Measurements from ENCODE around the gene AK4.

Gene AK4

GRCh38 chr1:65253800-65254319 lies 105.9 kb downstream of the AK4 start:
- Histone ChIP-seq H3K9ac (ENCODE audit: low read length in 2 of 2) (peak overlapping the region; percentile 58 to 63), H3K4me3 (ENCODE audit: low read length in 2 of 2) (peak overlapping the region; percentile 80 to 96), H3K9me3 (ENCODE audit: control insufficient read depth in 2 of 2, low read length in 2 of 2) (no peaks in the 10 kb centered on the region), H3K27ac (ENCODE audit: low read length) (no peak overlapping the region), H3K4me1 (ENCODE audit: control insufficient read depth, insufficient read depth, low read length) (peaks cover 13% of the 10 kb centered on the region), H3K27me3 (ENCODE audit: control insufficient read depth in 1 of 2, insufficient read depth in 2 of 2, low read length in 2 of 2) (no peaks in the 10 kb centered on the region), H3K36me3 (ENCODE audit: control insufficient read depth in 2 of 2, insufficient read depth in 2 of 2, low read length in 2 of 2) (no peaks in the 10 kb centered on the region)

- no peak overlapping the region for H3K27ac ChIP-seq (ENCODE audit: low read length)
- H3K9ac ChIP-seq (ENCODE audit: low read length in 2 of 2), result peak overlapping the region; percentile 58 to 63
- peaks cover 13% of the 10 kb centered on the region for H3K4me1 ChIP-seq (ENCODE audit: control insufficient read depth, insufficient read depth, low read length)
Measured at GRCh38 chr1:65254320-65255034, 106.5 kb downstream of the AK4 start.

GRCh38 chr1:65255035-65255655 lies 107.1 kb downstream of the AK4 start:
- H3K27me3 ChIP-seq (ENCODE audit: control insufficient read depth in 1 of 2, insufficient read depth in 2 of 2, low read length in 2 of 2), result no peaks in the 10 kb centered on the region
- no peaks in the 10 kb centered on the region for H3K36me3 ChIP-seq (ENCODE audit: control insufficient read depth in 2 of 2, insufficient read depth in 2 of 2, low read length in 2 of 2)
- H3K4me3 ChIP-seq (ENCODE audit: low read length in 2 of 2), result peak overlapping the region; percentile 74 to 80
- peak overlapping the region; percentile 50 to 51 for H3K9ac ChIP-seq (ENCODE audit: low read length in 2 of 2)
- no peaks in the 10 kb centered on the region for H3K9me3 ChIP-seq (ENCODE audit: control insufficient read depth in 2 of 2, low read length in 2 of 2)
- H3K4me1 ChIP-seq (ENCODE audit: control insufficient read depth, insufficient read depth, low read length), result peaks cover 13% of the 10 kb centered on the region
- H3K27ac ChIP-seq (ENCODE audit: low read length), result no peak overlapping the region

More at GRCh38 chr1:65254320-65255034, 106.5 kb downstream of the AK4 start:
- Histone ChIP-seq H3K27me3 (ENCODE audit: control insufficient read depth in 1 of 2, insufficient read depth in 2 of 2, low read length in 2 of 2) (no peaks in the 10 kb centered on the region), H3K9me3 (ENCODE audit: control insufficient read depth in 2 of 2, low read length in 2 of 2) (no peaks in the 10 kb centered on the region), H3K4me3 (ENCODE audit: low read length in 2 of 2) (peak overlapping the region; percentile 80 to 96), H3K36me3 (ENCODE audit: control insufficient read depth in 2 of 2, insufficient read depth in 2 of 2, low read length in 2 of 2) (no peaks in the 10 kb centered on the region)

- no peaks in the 10 kb centered on the region for H3K36me3 ChIP-seq (ENCODE audit: control insufficient read depth in 2 of 2, insufficient read depth in 2 of 2, low read length in 2 of 2)
- H3K4me1 ChIP-seq (ENCODE audit: control insufficient read depth, insufficient read depth, low read length), result peaks cover 15% of the 10 kb centered on the region
- H3K27ac ChIP-seq (ENCODE audit: low read length), result no peak overlapping the region
- peak overlapping the region in 1 of 2 donors; percentile 80 for H3K4me3 ChIP-seq (ENCODE audit: low read length in 2 of 2)
- H3K27me3 ChIP-seq (ENCODE audit: control insufficient read depth in 1 of 2, insufficient read depth in 2 of 2, low read length in 2 of 2), result no peaks in the 10 kb centered on the region
- H3K9me3 ChIP-seq (ENCODE audit: control insufficient read depth in 2 of 2, low read length in 2 of 2), result no peaks in the 10 kb centered on the region
- H3K9ac ChIP-seq (ENCODE audit: low read length in 2 of 2), result no peak overlapping the region
Measured at GRCh38 chr1:65255656-65256050, 107.7 kb downstream of the AK4 start.

GRCh38 chr1:65256860-65257708 lies 109.1 kb downstream of the AK4 start:
- Histone ChIP-seq H3K36me3 (ENCODE audit: control insufficient read depth in 2 of 2, insufficient read depth in 2 of 2, low read length in 2 of 2) (no peaks in the 10 kb centered on the region), H3K4me1 (ENCODE audit: control insufficient read depth, insufficient read depth, low read length) (peaks cover 15% of the 10 kb centered on the region), H3K27me3 (ENCODE audit: control insufficient read depth in 1 of 2, insufficient read depth in 2 of 2, low read length in 2 of 2) (no peaks in the 10 kb centered on the region), H3K9me3 (ENCODE audit: control insufficient read depth in 2 of 2, low read length in 2 of 2) (no peaks in the 10 kb centered on the region), H3K4me3 (ENCODE audit: low read length in 2 of 2) (no peak overlapping the region), H3K9ac (ENCODE audit: low read length in 2 of 2) (no peak overlapping the region), H3K27ac (ENCODE audit: low read length) (no peak overlapping the region)

- Histone ChIP-seq H3K27me3 (ENCODE audit: control insufficient read depth in 1 of 2, insufficient read depth in 2 of 2, low read length in 2 of 2) (no peaks in the 10 kb centered on the region), H3K9me3 (ENCODE audit: control insufficient read depth in 2 of 2, low read length in 2 of 2) (no peaks in the 10 kb centered on the region), H3K36me3 (ENCODE audit: control insufficient read depth in 2 of 2, insufficient read depth in 2 of 2, low read length in 2 of 2) (no peaks in the 10 kb centered on the region), H3K4me1 (ENCODE audit: control insufficient read depth, insufficient read depth, low read length) (peaks cover 15% of the 10 kb centered on the region), H3K27ac (ENCODE audit: low read length) (no peak overlapping the region), H3K9ac (ENCODE audit: low read length in 2 of 2) (no peak overlapping the region), H3K4me3 (ENCODE audit: low read length in 2 of 2) (no peak overlapping the region)
Measured at GRCh38 chr1:65258106-65258505, 110.1 kb downstream of the AK4 start.

GRCh38 chr1:65259816-65260215 lies 111.8 kb downstream of the AK4 start:
- peaks cover 10 to 11% of the 10 kb centered on the region in 2 donors for H3K27me3 ChIP-seq (ENCODE audit: control insufficient read depth in 1 of 2, insufficient read depth in 2 of 2, low read length in 2 of 2)
- peaks cover 5% of the 10 kb centered on the region for H3K4me1 ChIP-seq (ENCODE audit: control insufficient read depth, insufficient read depth, low read length)
- no peak overlapping the region for H3K4me3 ChIP-seq (ENCODE audit: low read length in 2 of 2)
- no peak overlapping the region for H3K27ac ChIP-seq (ENCODE audit: low read length)
- H3K36me3 ChIP-seq (ENCODE audit: control insufficient read depth in 2 of 2, insufficient read depth in 2 of 2, low read length in 2 of 2), result no peaks in the 10 kb centered on the region
- no peak overlapping the region for H3K9ac ChIP-seq (ENCODE audit: low read length in 2 of 2)
- H3K9me3 ChIP-seq (ENCODE audit: control insufficient read depth in 2 of 2, low read length in 2 of 2), result no peaks in the 10 kb centered on the region

GRCh38 chr1:65260851-65261473 lies 113.0 kb downstream of the AK4 start:
- H3K27me3 ChIP-seq (ENCODE audit: control insufficient read depth in 1 of 2, insufficient read depth in 2 of 2, low read length in 2 of 2), result peaks cover 17 to 20% of the 10 kb centered on the region in 2 donors
- no peak overlapping the region for H3K27ac ChIP-seq (ENCODE audit: low read length)
- H3K4me3 ChIP-seq (ENCODE audit: low read length in 2 of 2), result no peak overlapping the region
- H3K4me1 ChIP-seq (ENCODE audit: control insufficient read depth, insufficient read depth, low read length), result peaks cover 10% of the 10 kb centered on the region
- no peaks in the 10 kb centered on the region for H3K9me3 ChIP-seq (ENCODE audit: control insufficient read depth in 2 of 2, low read length in 2 of 2)
- H3K36me3 ChIP-seq (ENCODE audit: control insufficient read depth in 2 of 2, insufficient read depth in 2 of 2, low read length in 2 of 2), result no peaks in the 10 kb centered on the region
- no peak overlapping the region for H3K9ac ChIP-seq (ENCODE audit: low read length in 2 of 2)

GRCh38 chr1:65263286-65263685 lies 115.3 kb downstream of the AK4 start:
- H3K36me3 ChIP-seq (ENCODE audit: control insufficient read depth in 2 of 2, insufficient read depth in 2 of 2, low read length in 2 of 2), result no peaks in the 10 kb centered on the region
- H3K27ac ChIP-seq (ENCODE audit: low read length), result no peak overlapping the region
- H3K9ac ChIP-seq (ENCODE audit: low read length in 2 of 2), result no peak overlapping the region
- H3K9me3 ChIP-seq (ENCODE audit: control insufficient read depth in 2 of 2, low read length in 2 of 2), result no peaks in the 10 kb centered on the region
- H3K27me3 ChIP-seq (ENCODE audit: control insufficient read depth in 1 of 2, insufficient read depth in 2 of 2, low read length in 2 of 2), result peaks cover 24 to 27% of the 10 kb centered on the region in 2 donors
- H3K4me3 ChIP-seq (ENCODE audit: low read length in 2 of 2), result no peak overlapping the region
- H3K4me1 ChIP-seq (ENCODE audit: control insufficient read depth, insufficient read depth, low read length), result peaks cover 14% of the 10 kb centered on the region

- Histone ChIP-seq H3K4me3 (ENCODE audit: low read length in 2 of 2) (peak overlapping the region; percentile 40 to 66), H3K27me3 (ENCODE audit: control insufficient read depth in 1 of 2, insufficient read depth in 2 of 2, low read length in 2 of 2) (peaks cover 24 to 27% of the 10 kb centered on the region in 2 donors), H3K9me3 (ENCODE audit: control insufficient read depth in 2 of 2, low read length in 2 of 2) (no peaks in the 10 kb centered on the region), H3K4me1 (ENCODE audit: control insufficient read depth, insufficient read depth, low read length) (peaks cover 14% of the 10 kb centered on the region), H3K27ac (ENCODE audit: low read length) (no peak overlapping the region), H3K36me3 (ENCODE audit: control insufficient read depth in 2 of 2, insufficient read depth in 2 of 2, low read length in 2 of 2) (no peaks in the 10 kb centered on the region), H3K9ac (ENCODE audit: low read length in 2 of 2) (no peak overlapping the region)
Measured at GRCh38 chr1:65264197-65264929, 116.4 kb downstream of the AK4 start.
